HepG2 (cell line): ENCODE measurements around the gene EMP2. TPM values are rescaled to one million over a fixed set of nuclear protein-coding genes. Genes with fewer than 3 reads are reported as not detected.

ENCODE experiments used
- BRD4 ChIP-seq: sonication (generic); formaldehyde crosslinking; IDR thresholded peaks from 2 replicates; pipeline ENCODE4 v1.4.0; 2020; ENCODE audit warnings: missing genetic modification reagents
- E2F2 ChIP-seq: sonication (generic); formaldehyde crosslinking; IDR thresholded peaks from 2 replicates; pipeline ENCODE4 v1.4.0; 2020; ENCODE audit warnings: missing genetic modification reagents, borderline replicate concordance
- GTF2F1 ChIP-seq: fragments of 150-350 bp; IDR thresholded peaks from 2 replicates; pipeline ENCODE4 v1.6.1; 2014; ENCODE audit warnings: low read length
- HNRNPL ChIP-seq: fragments of 200-400 bp; formaldehyde crosslinking; IDR thresholded peaks from 2 replicates; pipeline ENCODE4 v1.6.1; 2017; ENCODE audit warnings: mild to moderate bottlenecking, low read depth, low read length
- KDM5B ChIP-seq: sonication (generic); formaldehyde crosslinking; IDR thresholded peaks from 2 replicates; pipeline ENCODE4 v1.4.0; 2020; ENCODE audit warnings: missing genetic modification reagents, mild to moderate bottlenecking, borderline replicate concordance
- MTA3 ChIP-seq: sonication (generic); formaldehyde crosslinking; IDR thresholded peaks from 2 replicates; pipeline ENCODE4 v1.4.0; 2020; ENCODE audit warnings: missing genetic modification reagents
- NAIF1 ChIP-seq: sonication (generic); formaldehyde crosslinking; IDR thresholded peaks from 2 replicates; pipeline ENCODE4 v1.5.0; 2020; ENCODE audit warnings: mild to moderate bottlenecking, missing genetic modification reagents, borderline replicate concordance
- PLRG1 ChIP-seq: fragments of 450-650 bp; conservative IDR thresholded peaks from 2 replicates; pipeline ENCODE4 v1.6.1; 2016
- POLR2AphosphoS2 ChIP-seq: IDR thresholded peaks from 2 replicates; pipeline ENCODE4 v1.6.1; 2011; ENCODE audit warnings: low read depth, low read length, improper control_type of control experiment
- PRDM4 ChIP-seq: sonication (generic); formaldehyde crosslinking; IDR thresholded peaks from 2 replicates; pipeline ENCODE4 v1.9.0; 2021; ENCODE audit warnings: missing genetic modification reagents, borderline replicate concordance
- RBM22 ChIP-seq: fragments of 200-400 bp; formaldehyde crosslinking; optimal IDR thresholded peaks from 2 replicates; pipeline ENCODE3; 2017; ENCODE audit warnings: mild to moderate bottlenecking, low read length, moderate library complexity
- RFXAP ChIP-seq: sonication (generic); formaldehyde crosslinking; IDR thresholded peaks from 2 replicates; pipeline ENCODE4 v1.4.0; 2020; ENCODE audit warnings: missing genetic modification reagents, borderline replicate concordance
- SIX1 ChIP-seq: sonication (generic); formaldehyde crosslinking; IDR thresholded peaks from 2 replicates; pipeline ENCODE4 v1.4.0; 2020; ENCODE audit warnings: missing genetic modification reagents, borderline replicate concordance
- TEAD2 ChIP-seq: sonication (generic); formaldehyde crosslinking; IDR thresholded peaks from 2 replicates; pipeline ENCODE4 v1.9.0; 2021; ENCODE audit warnings: missing genetic modification reagents
- U2AF2 ChIP-seq: fragments of 200-400 bp; formaldehyde crosslinking; IDR thresholded peaks from 2 replicates; pipeline ENCODE4 v1.6.1; 2017; ENCODE audit warnings: low read depth, mild to moderate bottlenecking, low read length
- ZFP41 ChIP-seq: sonication (generic); formaldehyde crosslinking; IDR thresholded peaks from 2 replicates; pipeline ENCODE4 v1.4.0; 2020; ENCODE audit warnings: mild to moderate bottlenecking, missing genetic modification reagents, borderline replicate concordance
- ZMAT3 ChIP-seq: sonication (generic); formaldehyde crosslinking; conservative IDR thresholded peaks from 2 replicates; pipeline ENCODE4 v1.7.0; 2021; ENCODE audit warnings: missing genetic modification reagents
- ZNF143 ChIP-seq: sonication (generic); formaldehyde crosslinking; IDR thresholded peaks from 2 replicates; pipeline ENCODE4 v1.4.0; 2020; ENCODE audit warnings: missing genetic modification reagents
- ZNF44 ChIP-seq: sonication (generic); formaldehyde crosslinking; IDR thresholded peaks from 2 replicates; pipeline ENCODE4 v1.5.1; 2020; ENCODE audit warnings: mild to moderate bottlenecking, missing genetic modification reagents
- ZNF646 ChIP-seq: sonication (generic); formaldehyde crosslinking; IDR thresholded peaks from 2 replicates; pipeline ENCODE4 v1.9.0; 2021; ENCODE audit warnings: mild to moderate bottlenecking, missing genetic modification reagents
- polyA plus RNA-seq, 8 experiments: library from polyadenylated mRNA; depleted of rRNA in 3 of 8; stranded (reverse) in 7 of 8; unstranded in 1 of 8; fragments of >200 nt; fragmentation: Illumina TruSeq in 4 of 8; extraction: Trizol in 4 of 8; gene quantifications; 2 replicates each; pipeline versions ENCODE4 v1.2.1 to v1.2.3, GENCODE V29; 2011 to 2016; ENCODE audit warnings: low read depth in 4 of 8, missing spikeins in 1 of 8, mixed read lengths in 1 of 8; ENCODE audit not compliant: insufficient read depth in 1 of 8
- total RNA-seq, 5 experiments: library from RNA; depleted of rRNA; stranded (reverse); fragments of >200 nt; fragmentation: Illumina TruSeq; extraction: Trizol; gene quantifications; 2 replicates each; pipeline ENCODE4 v1.2.3, GENCODE V29; 2016; ENCODE audit warnings: low read depth in 1 of 5

EMP2 gene
- total and polyA plus RNA-seq, 2 of the 13 experiments (the other 11 are each of a cell fraction or from before 2014, with no cell fraction given), result 24.6 to 91.2 TPM

GRCh38 chr16:10616756-10617640 is 36.6 kb upstream of the EMP2 start (continued):
- no peak for TF ChIP-seq ZNF646 (CRISPR knock-in tag)
- no peak for TF ChIP-seq NAIF1 (CRISPR knock-in tag)
- 0 out of 2 replicates have a peak, but pooled peaks have one; percentile 59 for TF ChIP-seq SIX1 (CRISPR knock-in tag)
- TF ChIP-seq PRDM4 (CRISPR knock-in tag), result no peak
- no peak for TF ChIP-seq U2AF2
- no peak for TF ChIP-seq PLRG1
- no peak for TF ChIP-seq TEAD2 (CRISPR knock-in tag)
- TF ChIP-seq GTF2F1, result no peak
- no peak for TF ChIP-seq BRD4
- no peak for TF ChIP-seq RBM22
- no peak for TF ChIP-seq ZMAT3 (CRISPR knock-in tag)
- TF ChIP-seq ZNF44 (CRISPR knock-in tag), result no peak; the same call in 1 of the 2 replicates
- no peak for TF ChIP-seq ZNF143 (CRISPR knock-in tag)
- TF ChIP-seq MTA3 (CRISPR knock-in tag), result no peak
- TF ChIP-seq HNRNPL, result peak; percentile 98
- TF ChIP-seq RFXAP (CRISPR knock-in tag), result peak; percentile 43; the same call in 1 of the 2 replicates
- no peak for TF ChIP-seq ZFP41
- TF ChIP-seq POLR2AphosphoS2, result no peak
- TF ChIP-seq E2F2 (CRISPR knock-in tag), result no peak
- peak; percentile 85; the same call in 1 of the 2 replicates for TF ChIP-seq KDM5B (CRISPR knock-in tag)
